ENCODE measurements around the gene BMPR1B. TPM values are rescaled to one million over a fixed set of nuclear protein-coding genes. Genes with fewer than 3 reads are reported as not detected.

BMPR1B gene
- total and polyA plus RNA-seq, 2 of the 4 experiments (the other 2 are of a cell fraction): 0.24 to 0.90 TPM

- ATAC-seq (ENCODE audit: low read depth) (no peak), DNase-seq (no peak)
- ChIA-PET CTCF (no interaction called here), POLR2A (ENCODE audit: unreplicated experiment) (no interaction called here)
- no peak overlapping the region for H3K56ac ChIP-seq (ENCODE audit: extremely low read depth, insufficient read depth, low read length)
- intact Hi-C loops (cut with micrococcal nuclease): no loop called here
- H3K18ac ChIP-seq (ENCODE audit: low read depth, low read length): no peak overlapping the region
- no peak overlapping the region for H4K91ac ChIP-seq (ENCODE audit: insufficient read depth, low read depth, low read length)
- H3K4me3 ChIP-seq (ENCODE audit: insufficient read depth, low read depth, low read length): no peak overlapping the region
- no peak overlapping the region for H2BK120ac ChIP-seq (ENCODE audit: low read depth, low read length)
- TF ChIP-seq CHD1 (IDR thresholded peaks at IDR 0.05; ENCODE audit: low read depth, low read length) (no peak), MAZ (IDR thresholded peaks at IDR 0.05; ENCODE audit: borderline replicate concordance, low read depth, low read length) (no peak), RCOR1 (IDR thresholded peaks at IDR 0.05; ENCODE audit: insufficient replicate concordance, low read length) (no peak), USF2 (IDR thresholded peaks at IDR 0.05; ENCODE audit: low read depth, low read length) (no peak)
- no peak overlapping the region for H3K4ac ChIP-seq (ENCODE audit: low read depth, low read length)
- no TSS peak for BruUV-seq (replicated peaks)
- H3K14ac ChIP-seq (replicated peaks; ENCODE audit: low read depth, low read length): no peak overlapping the region
- H4K8ac ChIP-seq (ENCODE audit: low read depth in 2 of 2, low read length in 2 of 2): no peak overlapping the region
- in situ Hi-C loops (cut with MboI; ENCODE audit: low sequenced_read_pairs): no loop called here
- H3K36me3 ChIP-seq (ENCODE audit: control insufficient read depth, insufficient read depth, low read length): no peaks in the 10 kb centered on the region
- no peak overlapping the region for H2AFZ ChIP-seq (replicated peaks; ENCODE audit: low read length, poor library complexity)
- H2BK15ac ChIP-seq (ENCODE audit: low read depth, low read length): no peak overlapping the region
- H4K20me1 ChIP-seq (ENCODE audit: insufficient read depth, low read length): no peaks in the 10 kb centered on the region
- no peak overlapping the region for H3K23ac ChIP-seq (ENCODE audit: low read depth, low read length)
- H3K79me1 ChIP-seq (ENCODE audit: low read depth in 1 of 2, low read length in 2 of 2): no peaks in the 10 kb centered on the region
- H3K4me1 ChIP-seq (ENCODE audit: control insufficient read depth, insufficient read depth, low read length): no peaks in the 10 kb centered on the region
- 0 out of 2 replicates have a peak, but pooled peaks cover 1% of the 10 kb centered on the region for H3K27me3 ChIP-seq (ENCODE audit: control insufficient read depth, insufficient read depth, low read length)
- no CpG with 5 or more reads among the region's 3 CpGs for WGBS, 2 experiments (ENCODE audit: extremely low coverage in 2 of 2, insufficient read length in 1 of 2)
- H2BK20ac ChIP-seq (ENCODE audit: low read depth, low read length): no peak overlapping the region
- no peak overlapping the region for H2AK5ac ChIP-seq (ENCODE audit: low read depth, low read length)
- H2AK9ac ChIP-seq (replicated peaks; ENCODE audit: low read depth, low read length, poor library complexity): no peak overlapping the region
- H3K4me2 ChIP-seq (ENCODE audit: low read depth, low read length): no peak overlapping the region
- H3K9me1 ChIP-seq (ENCODE audit: insufficient read depth, low read length): no peaks in the 10 kb centered on the region
- no peak overlapping the region for H4K5ac ChIP-seq (ENCODE audit: low read depth, low read length)
- dilution Hi-C loops (cut with HindIII; ENCODE audit: low sequenced_read_pairs, unreplicated experiment): no loop called here
- H3K9me3 ChIP-seq (ENCODE audit: control insufficient read depth, insufficient read depth, low read length): no peaks in the 10 kb centered on the region
- no peak overlapping the region for H3K9ac ChIP-seq (ENCODE audit: low read depth, low read length)
- no peak overlapping the region for H2BK5ac ChIP-seq (ENCODE audit: low read depth, low read length, poor library complexity, severe bottlenecking)
- no peak overlapping the region for H3K27ac ChIP-seq (ENCODE audit: insufficient read depth, low read length)
Measured at GRCh38 chr4:94724016-94724790, 33.6 kb upstream of the BMPR1B start.

Data from IMR-90 (cell line).